HEK293 (cell line): ENCODE measurements around the gene MOGAT2.

Source experiments
- CTCF ChIA-PET: fragments of 350-600 bp; formaldehyde crosslinking; extraction: SDS; loops from one replicate; lab custom pipeline; 2021; ENCODE audit warnings: antibody characterized with exemption; lab: Yijun Ruan, JAX
- POLR2A ChIA-PET: fragments of 300-600 bp; formaldehyde crosslinking; extraction: SDS; loops from one replicate; lab custom pipeline; 2020; ENCODE audit warnings: antibody characterized with exemption, inconsistent platforms; lab: Yijun Ruan, JAX
- H3K27ac ChIP-seq: fragments of 200-500 bp; sonication (Bioruptor generic); 2 replicates; pipeline ENCODE4 v1.5.1; 2014; ENCODE audit warnings: low read depth, low read length, control low read depth, inconsistent platforms; ENCODE audit errors: extremely low read depth
- H3K36me3 ChIP-seq, 2 experiments: fragments of 200-500 bp in 1 of 2; sonication (Bioruptor generic) in 1 of 2; 1 replicate in 1 of 2; 2 replicates in 1 of 2; pipeline ENCODE4 v1.5.1; 2014 to 2017; ENCODE audit warnings: inconsistent platforms in 2 of 2, low read length in 2 of 2; ENCODE audit not compliant: control insufficient read depth in 2 of 2, insufficient read depth in 1 of 2
- H3K4me1 ChIP-seq: fragments of 200-500 bp; sonication (Bioruptor generic); 2 replicates; pipeline ENCODE4 v1.5.1; 2014; ENCODE audit warnings: mild to moderate bottlenecking, low read length, inconsistent platforms; ENCODE audit not compliant: control insufficient read depth, insufficient read depth
- H3K4me3 ChIP-seq: 2 replicates; pipeline ENCODE4 v1.5.1; 2011; ENCODE audit warnings: low read depth, mild to moderate bottlenecking, control low read depth, low read length, moderate library complexity
- H3K9me3 ChIP-seq: fragments of 200-500 bp; sonication (Bioruptor generic); 2 replicates; pipeline ENCODE4 v1.5.1; 2014; ENCODE audit warnings: low read depth, low read length, inconsistent platforms; ENCODE audit not compliant: control insufficient read depth, insufficient read depth
- ELK4 ChIP-seq: IDR thresholded peaks from 2 replicates; pipeline ENCODE4 v1.6.1; 2011; ENCODE audit warnings: mild to moderate bottlenecking, low read depth, low read length, borderline replicate concordance
- GLIS2 ChIP-seq: fragments of 450-650 bp; formaldehyde crosslinking; IDR thresholded peaks from 2 replicates; pipeline ENCODE4 v1.5.1; 2016; ENCODE audit warnings: missing biosample characterization, missing genetic modification characterization
- PATZ1 ChIP-seq: fragments of 450-650 bp; formaldehyde crosslinking; IDR thresholded peaks from 2 replicates; pipeline ENCODE4 v1.5.1; 2016; ENCODE audit warnings: missing biosample characterization, missing genetic modification characterization
- SP2 ChIP-seq: fragments of 450-650 bp; formaldehyde crosslinking; IDR thresholded peaks from 2 replicates; pipeline ENCODE4 v1.5.1; 2016; ENCODE audit warnings: missing biosample characterization, missing genetic modification characterization
- YY1 ChIP-seq: fragments of 450-650 bp; formaldehyde crosslinking; IDR thresholded peaks from 2 replicates; pipeline ENCODE4 v1.5.1; 2018; ENCODE audit warnings: missing biosample characterization, missing genetic modification characterization
- ZFP37 ChIP-seq: fragments of 450-650 bp; formaldehyde crosslinking; IDR thresholded peaks from 2 replicates; pipeline ENCODE4 v1.5.1; 2016; ENCODE audit warnings: missing biosample characterization, missing genetic modification characterization
- ZNF132 ChIP-seq: fragments of 450-650 bp; formaldehyde crosslinking; IDR thresholded peaks from 2 replicates; pipeline ENCODE4 v1.5.1; 2017; ENCODE audit warnings: missing biosample characterization, missing genetic modification characterization, borderline replicate concordance
- ZNF133 ChIP-seq: fragments of 450-650 bp; formaldehyde crosslinking; IDR thresholded peaks from 2 replicates; pipeline ENCODE4 v1.5.1; 2016; ENCODE audit warnings: missing biosample characterization, missing genetic modification characterization
- ZNF146 ChIP-seq: fragments of 450-650 bp; formaldehyde crosslinking; IDR thresholded peaks from 2 replicates; pipeline ENCODE4 v1.5.1; 2016; ENCODE audit warnings: missing biosample characterization, missing genetic modification characterization
- ZNF155 ChIP-seq: fragments of 450-650 bp; formaldehyde crosslinking; IDR thresholded peaks from 2 replicates; pipeline ENCODE4 v1.5.1; 2016; ENCODE audit warnings: missing biosample characterization, missing genetic modification characterization
- ZNF221 ChIP-seq: fragments of 450-650 bp; formaldehyde crosslinking; IDR thresholded peaks from 2 replicates; pipeline ENCODE4 v1.5.1; 2017; ENCODE audit warnings: missing biosample characterization, missing genetic modification characterization, borderline replicate concordance
- ZNF23 ChIP-seq: fragments of 450-650 bp; formaldehyde crosslinking; IDR thresholded peaks from 2 replicates; pipeline ENCODE4 v1.5.1; 2016; ENCODE audit warnings: missing biosample characterization, missing genetic modification characterization, borderline replicate concordance
- ZNF248 ChIP-seq: fragments of 450-650 bp; formaldehyde crosslinking; IDR thresholded peaks from 2 replicates; pipeline ENCODE4 v1.5.1; 2017; ENCODE audit warnings: missing biosample characterization, missing genetic modification characterization
- ZNF366 ChIP-seq: fragments of 450-650 bp; formaldehyde crosslinking; conservative IDR thresholded peaks from 2 replicates; pipeline ENCODE4 v1.5.1; 2016; ENCODE audit warnings: missing biosample characterization, missing genetic modification characterization
- ZSCAN18 ChIP-seq: fragments of 450-650 bp; formaldehyde crosslinking; IDR thresholded peaks from 2 replicates; pipeline ENCODE4 v1.5.1; 2016; ENCODE audit warnings: missing biosample characterization, missing genetic modification characterization
- TF ChIP-seq, protein P1 (sequence below): fragments of 450-650 bp; formaldehyde crosslinking; IDR thresholded peaks from 2 replicates; pipeline ENCODE4 v1.5.1; 2016; ENCODE audit warnings: missing biosample characterization, missing genetic modification characterization
- TF ChIP-seq, protein P2 (sequence below): sonication (generic); formaldehyde crosslinking; IDR thresholded peaks from 2 replicates; pipeline ENCODE4 v1.8.1; 2022; ENCODE audit warnings: mild to moderate bottlenecking, moderate library complexity, missing genetic modification reagents
- TF ChIP-seq, protein P3 (sequence below): fragments of 450-650 bp; formaldehyde crosslinking; conservative IDR thresholded peaks from 2 replicates; pipeline ENCODE4 v1.5.1; 2016; ENCODE audit warnings: low read depth, missing biosample characterization, missing genetic modification characterization

The MOGAT2 gene

GRCh38 chr11:75719340-75720239 lies 2.0 kb downstream of the MOGAT2 start:
- Histone ChIP-seq H3K9me3 (no peaks in the 10 kb centered on the region), H3K4me3 (no peak overlapping the region), H3K4me1 (no peaks in the 10 kb centered on the region), H3K27ac (no peak overlapping the region), H3K36me3 (no peaks in the 10 kb centered on the region)
- TF ChIP-seq SP2 (tag by site-specific recombination) = no peak
- no peak for TF ChIP-seq ZNF366 (tag by site-specific recombination)
- no peak for TF ChIP-seq GLIS2
- no peak for TF ChIP-seq ZNF155 (tag by site-specific recombination)
- TF ChIP-seq, protein P1, sequence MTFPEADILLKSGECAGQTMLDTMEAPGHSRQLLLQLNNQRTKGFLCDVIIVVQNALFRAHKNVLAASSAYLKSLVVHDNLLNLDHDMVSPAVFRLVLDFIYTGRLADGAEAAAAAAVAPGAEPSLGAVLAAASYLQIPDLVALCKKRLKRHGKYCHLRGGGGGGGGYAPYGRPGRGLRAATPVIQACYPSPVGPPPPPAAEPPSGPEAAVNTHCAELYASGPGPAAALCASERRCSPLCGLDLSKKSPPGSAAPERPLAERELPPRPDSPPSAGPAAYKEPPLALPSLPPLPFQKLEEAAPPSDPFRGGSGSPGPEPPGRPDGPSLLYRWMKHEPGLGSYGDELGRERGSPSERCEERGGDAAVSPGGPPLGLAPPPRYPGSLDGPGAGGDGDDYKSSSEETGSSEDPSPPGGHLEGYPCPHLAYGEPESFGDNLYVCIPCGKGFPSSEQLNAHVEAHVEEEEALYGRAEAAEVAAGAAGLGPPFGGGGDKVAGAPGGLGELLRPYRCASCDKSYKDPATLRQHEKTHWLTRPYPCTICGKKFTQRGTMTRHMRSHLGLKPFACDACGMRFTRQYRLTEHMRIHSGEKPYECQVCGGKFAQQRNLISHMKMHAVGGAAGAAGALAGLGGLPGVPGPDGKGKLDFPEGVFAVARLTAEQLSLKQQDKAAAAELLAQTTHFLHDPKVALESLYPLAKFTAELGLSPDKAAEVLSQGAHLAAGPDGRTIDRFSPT (tag by site-specific recombination) = no peak
- TF ChIP-seq ZNF23 (tag by site-specific recombination) = no peak
- TF ChIP-seq, protein P2, sequence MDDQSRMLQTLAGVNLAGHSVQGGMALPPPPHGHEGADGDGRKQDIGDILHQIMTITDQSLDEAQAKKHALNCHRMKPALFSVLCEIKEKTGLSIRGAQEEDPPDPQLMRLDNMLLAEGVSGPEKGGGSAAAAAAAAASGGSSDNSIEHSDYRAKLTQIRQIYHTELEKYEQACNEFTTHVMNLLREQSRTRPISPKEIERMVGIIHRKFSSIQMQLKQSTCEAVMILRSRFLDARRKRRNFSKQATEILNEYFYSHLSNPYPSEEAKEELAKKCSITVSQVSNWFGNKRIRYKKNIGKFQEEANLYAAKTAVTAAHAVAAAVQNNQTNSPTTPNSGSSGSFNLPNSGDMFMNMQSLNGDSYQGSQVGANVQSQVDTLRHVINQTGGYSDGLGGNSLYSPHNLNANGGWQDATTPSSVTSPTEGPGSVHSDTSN = no peak
- TF ChIP-seq ZNF133 = no peak
- TF ChIP-seq, protein P3, sequence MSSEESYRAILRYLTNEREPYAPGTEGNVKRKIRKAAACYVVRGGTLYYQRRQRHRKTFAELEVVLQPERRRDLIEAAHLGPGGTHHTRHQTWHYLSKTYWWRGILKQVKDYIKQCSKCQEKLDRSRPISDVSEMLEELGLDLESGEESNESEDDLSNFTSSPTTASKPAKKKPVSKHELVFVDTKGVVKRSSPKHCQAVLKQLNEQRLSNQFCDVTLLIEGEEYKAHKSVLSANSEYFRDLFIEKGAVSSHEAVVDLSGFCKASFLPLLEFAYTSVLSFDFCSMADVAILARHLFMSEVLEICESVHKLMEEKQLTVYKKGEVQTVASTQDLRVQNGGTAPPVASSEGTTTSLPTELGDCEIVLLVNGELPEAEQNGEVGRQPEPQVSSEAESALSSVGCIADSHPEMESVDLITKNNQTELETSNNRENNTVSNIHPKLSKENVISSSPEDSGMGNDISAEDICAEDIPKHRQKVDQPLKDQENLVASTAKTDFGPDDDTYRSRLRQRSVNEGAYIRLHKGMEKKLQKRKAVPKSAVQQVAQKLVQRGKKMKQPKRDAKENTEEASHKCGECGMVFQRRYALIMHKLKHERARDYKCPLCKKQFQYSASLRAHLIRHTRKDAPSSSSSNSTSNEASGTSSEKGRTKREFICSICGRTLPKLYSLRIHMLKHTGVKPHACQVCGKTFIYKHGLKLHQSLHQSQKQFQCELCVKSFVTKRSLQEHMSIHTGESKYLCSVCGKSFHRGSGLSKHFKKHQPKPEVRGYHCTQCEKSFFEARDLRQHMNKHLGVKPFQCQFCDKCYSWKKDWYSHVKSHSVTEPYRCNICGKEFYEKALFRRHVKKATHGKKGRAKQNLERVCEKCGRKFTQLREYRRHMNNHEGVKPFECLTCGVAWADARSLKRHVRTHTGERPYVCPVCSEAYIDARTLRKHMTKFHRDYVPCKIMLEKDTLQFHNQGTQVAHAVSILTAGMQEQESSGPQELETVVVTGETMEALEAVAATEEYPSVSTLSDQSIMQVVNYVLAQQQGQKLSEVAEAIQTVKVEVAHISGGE (tag by site-specific recombination) = no peak
- no peak for TF ChIP-seq YY1 (tag by site-specific recombination)
- TF ChIP-seq ZNF248 (tag by site-specific recombination) = no peak
- TF ChIP-seq ZSCAN18 = no peak
- CTCF ChIA-PET = interaction anchor here (0.8 to 1.1 kb wide), 4 partner anchors 14 to 82 kb away, joined by 3 to 8 read pairs (median 3); no protein-coding TSS in a partner anchor
- POLR2A ChIA-PET = no interaction called here

DNA sequence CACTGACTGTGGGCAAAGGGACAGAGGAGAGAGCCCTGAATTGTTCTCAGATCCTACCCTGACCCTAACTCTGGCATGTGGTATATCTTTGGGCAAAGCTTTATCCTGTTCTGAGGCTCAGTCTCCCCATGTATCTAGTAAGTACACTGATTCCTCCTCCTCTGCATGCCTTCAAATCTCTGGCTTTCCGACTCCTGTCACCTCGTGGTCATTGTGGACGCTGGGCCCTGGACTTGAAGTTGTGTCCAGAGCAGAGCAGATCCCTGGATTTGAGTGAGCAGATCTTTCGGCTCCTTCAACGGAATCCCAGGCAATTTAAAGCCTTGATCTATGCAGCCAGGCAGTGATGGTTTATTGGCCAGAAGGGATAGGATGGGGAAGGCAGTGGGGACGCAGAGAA lies 3.0 kb downstream of the MOGAT2 start:
- Histone ChIP-seq H3K27ac (no peak overlapping the region), H3K9me3 (no peaks in the 10 kb centered on the region), H3K4me3 (no peak overlapping the region), H3K4me1 (no peaks in the 10 kb centered on the region), H3K36me3 (no peaks in the 10 kb centered on the region)
- ChIA-PET CTCF (interaction anchor here (0.7 to 1.1 kb wide), 3 partner anchors 15 to 1308 kb away, joined by 4 to 8 read pairs (median 6); no protein-coding TSS in a partner anchor), POLR2A (no interaction called here)
- TF ChIP-seq ZNF221 (tag by site-specific recombination) (no peak), ZNF132 (tag by site-specific recombination) (no peak), ZFP37 (tag by site-specific recombination) (no peak), PATZ1 (no peak), ELK4 (no peak), ZNF146 (tag by site-specific recombination) (no peak)
- TF ChIP-seq, protein P3 (tag by site-specific recombination) = no peak
